Putamen (tissue), 1 donor: ENCODE data around the gene MCRIP1.

Experiments
- DNase-seq: peaks from one replicate; pipeline ENCODE4 v3.0.0-alpha.2; 2016; ENCODE audit warnings: low spot score

MCRIP1 gene, protein sequence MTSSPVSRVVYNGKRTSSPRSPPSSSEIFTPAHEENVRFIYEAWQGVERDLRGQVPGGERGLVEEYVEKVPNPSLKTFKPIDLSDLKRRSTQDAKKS

DNA sequence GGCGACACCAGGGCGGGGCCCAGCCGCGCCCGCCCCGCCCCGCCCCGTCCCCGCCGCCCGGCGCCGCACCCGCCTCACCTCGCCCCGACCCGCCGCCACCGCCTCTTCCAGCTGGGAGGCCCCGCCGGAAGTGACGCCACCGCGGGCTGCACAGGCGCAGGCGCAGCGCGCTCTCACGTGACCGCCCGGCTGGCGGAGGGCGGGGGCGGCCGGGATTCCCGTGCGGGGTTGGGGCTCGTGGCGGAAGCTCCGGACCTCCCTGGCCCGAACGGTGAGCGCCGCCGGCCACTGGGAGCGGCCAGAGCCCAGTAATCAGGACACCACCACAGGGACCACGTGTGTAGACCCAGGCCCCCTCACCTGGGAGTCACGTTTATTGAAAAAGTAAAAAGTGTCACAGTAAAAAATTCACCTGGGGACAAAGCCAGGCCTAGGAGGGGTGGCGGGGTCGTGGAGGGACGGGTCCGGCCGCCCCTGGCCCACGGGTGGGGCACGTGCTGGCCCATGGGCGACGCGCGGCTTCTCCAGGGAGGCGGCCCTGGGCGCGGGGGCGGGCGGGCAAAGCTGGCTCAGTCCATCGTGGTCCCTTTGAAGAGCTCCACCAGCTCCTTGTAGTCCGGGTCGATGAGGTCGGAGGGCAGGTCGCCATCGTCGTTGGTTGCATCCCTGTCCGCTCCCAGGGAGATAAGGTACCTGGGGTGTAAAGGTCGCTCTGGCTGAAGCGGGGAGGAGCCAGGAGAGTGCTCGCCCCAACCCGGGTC, at the start of gene MCRIP1:
Gene MCRIP1, minus strand, starts transcription at position 132 of the 761 bp plus-strand sequence. CDS start 8,785 bp downstream, outside the sequence.
- DNase-seq, result peak; percentile 88

DNA sequence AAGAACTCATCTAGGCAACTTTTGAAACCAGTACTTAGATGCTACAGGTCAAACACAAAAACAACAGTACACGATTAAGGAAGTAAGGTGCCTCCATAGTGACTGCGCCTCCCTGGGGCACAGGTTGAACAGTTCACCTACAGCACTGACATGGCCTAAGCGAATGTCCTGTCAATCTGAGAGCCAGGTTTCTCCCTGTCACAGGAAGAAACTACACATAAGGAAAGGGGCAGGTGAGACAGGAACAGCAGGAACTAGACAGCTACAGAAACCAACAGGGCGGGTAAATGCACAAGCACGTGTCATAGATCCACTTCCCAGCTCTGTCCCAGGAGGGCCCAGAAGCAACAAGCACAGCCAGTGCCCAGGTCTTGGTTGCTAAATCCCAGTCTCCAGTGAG, 46.0 kb upstream of the MCRIP1 start:
- no peak for DNase-seq

DNA sequence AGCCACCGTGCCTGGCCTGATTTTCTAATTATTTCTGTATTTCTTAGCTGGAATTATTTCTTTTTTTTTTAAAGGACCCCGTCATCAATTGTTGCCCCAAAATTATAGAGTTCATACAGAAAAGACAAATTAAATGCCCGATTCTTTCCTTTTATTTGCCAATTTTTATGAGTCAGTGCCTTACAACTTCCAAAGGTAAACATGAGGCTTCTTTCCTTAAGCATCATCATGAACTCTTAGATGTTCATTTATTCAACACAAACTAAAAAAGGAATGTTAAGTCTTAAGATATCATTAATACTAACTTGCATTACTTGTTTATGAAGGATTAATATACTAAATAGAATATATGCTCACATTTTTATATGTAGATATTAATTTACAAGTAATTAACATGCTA, 45.2 kb upstream of the MCRIP1 start:
- DNase-seq, result no peak

DNA sequence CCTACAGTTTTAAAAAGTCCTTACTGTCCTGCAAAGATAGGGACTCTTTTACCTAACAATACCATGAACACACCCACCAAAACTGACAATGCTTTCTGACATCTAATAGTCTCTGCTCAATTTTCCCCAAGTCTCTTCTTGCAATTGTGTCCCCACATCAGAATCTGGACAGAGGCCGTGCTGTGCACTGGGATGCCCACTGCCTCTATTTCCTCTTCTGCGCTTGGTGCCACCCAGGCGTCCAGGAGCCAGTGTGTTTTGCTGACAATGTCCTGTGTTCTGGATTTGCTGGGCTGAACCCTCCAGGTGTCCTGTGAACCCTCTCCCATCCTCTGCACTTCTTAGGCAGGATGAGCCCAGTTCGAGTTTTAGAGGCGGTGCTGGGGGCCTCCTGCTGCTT, 44.5 kb upstream of the MCRIP1 start:
- no peak for DNase-seq

DNA sequence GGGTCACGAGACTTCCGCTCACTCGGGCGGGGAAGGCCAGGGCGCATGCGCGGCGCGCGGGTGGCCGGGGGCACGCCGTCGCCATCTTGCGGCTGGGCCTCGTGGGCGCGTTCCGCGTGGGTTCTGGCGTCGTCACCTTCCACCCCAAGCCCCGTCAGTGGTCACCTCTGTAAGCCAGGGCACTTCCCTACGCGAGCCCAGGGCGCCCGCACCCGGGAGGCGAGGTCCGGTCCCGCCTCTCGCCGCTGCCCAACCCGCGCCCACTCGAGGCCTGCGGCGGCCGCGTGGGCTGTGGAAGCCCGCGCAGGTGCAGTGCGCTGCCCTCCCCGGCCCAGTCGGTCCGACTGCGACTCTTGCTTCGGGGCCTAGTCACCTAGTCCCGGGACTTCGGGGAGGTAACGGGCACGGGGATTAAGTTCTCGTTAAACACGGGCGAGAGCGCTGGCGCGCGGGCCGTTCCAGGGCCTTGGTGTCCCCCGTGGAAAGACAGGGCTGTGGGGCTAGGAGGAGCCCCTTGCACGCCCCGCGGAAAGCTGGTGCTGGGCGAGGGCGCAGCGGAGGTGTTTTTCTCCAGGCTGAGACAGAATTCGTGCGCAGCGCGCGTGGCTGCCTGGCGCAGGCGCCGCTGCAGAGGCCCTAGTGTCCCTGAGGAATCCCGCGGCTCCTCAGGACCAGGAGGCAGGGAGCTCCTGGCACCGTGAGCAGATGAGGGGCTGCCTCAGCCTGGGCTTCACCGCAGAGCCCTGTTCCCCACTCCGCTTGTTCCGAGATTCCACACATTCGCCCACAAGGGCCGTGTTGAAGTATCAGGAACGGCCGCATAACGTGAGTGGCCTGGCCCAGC, 38.5 kb upstream of the MCRIP1 start:
- peak; percentile 88 for DNase-seq

DNA sequence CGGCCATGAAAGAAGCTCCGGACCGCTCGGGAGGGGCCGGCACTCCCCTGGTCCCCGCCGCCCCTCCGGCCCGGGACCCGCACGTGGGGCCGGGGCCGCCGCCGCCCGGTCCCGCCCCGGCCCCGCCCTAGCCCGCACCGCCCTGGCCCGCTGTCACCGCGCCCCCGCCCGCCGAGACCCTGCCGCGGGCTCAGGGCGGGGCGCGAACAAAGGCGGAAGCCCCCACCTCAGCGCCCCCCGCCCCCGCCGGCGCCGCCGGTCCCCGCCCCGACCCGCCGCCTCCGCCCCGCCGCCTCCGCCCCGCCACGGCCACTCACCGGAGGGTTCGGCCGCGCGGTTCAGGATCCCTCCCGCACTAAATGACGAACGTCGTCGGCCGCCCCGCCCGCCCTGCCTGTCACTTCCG, 37.9 kb upstream of the MCRIP1 start, which contains the start of gene ARHGDIA:
Gene ARHGDIA, minus strand, starts transcription at position 357 of the 406 bp plus-strand sequence. CDS start 1,407 bp downstream, outside the sequence.
- DNase-seq, result no peak

DNA sequence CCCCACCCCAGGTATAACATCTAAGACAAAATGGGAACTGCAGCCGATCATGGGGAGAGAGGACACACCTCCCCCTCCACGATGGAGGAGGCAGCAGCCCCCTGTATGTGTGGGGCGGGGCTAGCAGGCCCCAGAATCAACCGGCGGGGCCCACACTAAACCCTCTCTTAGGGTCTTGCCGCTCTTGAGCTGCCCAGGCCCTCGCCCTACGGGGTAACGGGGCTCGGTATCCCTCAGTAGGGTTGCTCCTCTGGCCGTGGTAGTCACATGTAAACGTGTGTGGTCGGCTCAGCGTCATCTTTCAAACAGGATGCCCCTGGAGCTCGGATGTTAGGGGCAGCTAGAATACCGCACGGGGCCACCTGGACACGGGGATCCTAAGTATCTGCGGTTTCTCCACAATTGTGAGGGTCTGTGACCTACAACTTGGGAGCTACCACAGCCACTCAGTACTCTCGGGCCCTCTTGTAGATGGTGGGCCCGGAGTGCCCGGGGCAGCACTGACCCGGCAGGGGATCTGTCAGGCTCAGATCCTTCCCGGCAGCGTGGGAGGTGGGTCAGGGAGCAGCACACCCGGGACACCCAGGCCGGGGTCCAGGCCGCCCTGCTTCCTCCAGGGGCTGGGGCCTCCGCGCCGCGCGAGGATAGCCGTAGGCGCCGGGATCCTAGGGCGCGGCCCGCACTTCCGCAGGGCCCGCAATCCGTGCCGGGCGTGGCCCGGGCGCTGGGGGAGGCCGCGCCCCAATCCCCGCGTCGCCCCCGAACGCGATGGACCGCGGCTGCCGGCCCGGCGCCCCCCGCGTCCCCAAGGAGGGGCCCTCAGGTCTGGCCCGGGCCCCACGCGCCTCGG, 37.3 kb upstream of the MCRIP1 start:
- DNase-seq, result no peak

DNA sequence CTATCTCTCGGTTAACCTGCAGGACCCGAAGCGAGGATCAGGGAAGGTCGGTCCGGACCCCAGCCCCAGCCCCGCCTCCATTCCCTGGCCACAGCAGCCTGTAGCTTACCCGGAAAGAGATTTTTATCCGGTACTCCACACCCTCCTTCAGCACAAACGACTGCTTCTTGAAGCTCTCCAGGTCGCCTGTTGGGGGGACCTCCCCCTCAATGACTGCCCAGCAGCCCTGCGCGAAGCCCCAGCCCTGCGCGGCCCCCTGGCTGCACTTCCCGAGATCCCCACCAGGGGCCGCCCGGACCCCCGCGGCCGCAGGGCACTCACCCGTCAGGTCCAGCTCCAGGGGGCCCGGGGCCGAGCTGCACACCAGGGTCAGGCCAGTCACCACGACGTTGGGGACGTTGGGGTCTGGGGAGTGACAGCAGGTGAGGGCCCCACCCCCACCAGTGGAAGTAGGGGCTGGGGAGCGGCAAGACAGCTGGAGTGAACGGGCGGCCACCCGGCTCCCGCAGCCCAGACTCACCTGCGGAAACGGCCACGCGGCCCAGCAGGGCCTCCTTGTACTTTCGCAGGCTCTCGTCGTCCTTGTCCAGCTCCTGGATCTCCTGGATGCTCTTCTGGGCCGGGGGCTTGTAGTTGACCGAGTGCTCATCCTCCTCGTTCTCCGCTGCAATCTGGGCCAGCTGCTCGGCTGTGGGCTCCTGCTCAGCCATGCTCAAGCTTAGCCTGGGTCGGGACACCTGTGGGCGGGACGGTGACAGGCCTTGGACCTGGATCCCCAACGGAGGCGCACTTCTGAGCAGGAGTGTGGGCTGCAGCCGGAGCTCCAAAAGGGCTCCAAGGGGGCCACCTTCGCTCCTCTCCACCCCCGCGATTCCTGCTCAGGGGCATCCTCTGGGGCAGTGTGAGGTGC, 36.4 kb upstream of the MCRIP1 start:
- no peak for DNase-seq

DNA sequence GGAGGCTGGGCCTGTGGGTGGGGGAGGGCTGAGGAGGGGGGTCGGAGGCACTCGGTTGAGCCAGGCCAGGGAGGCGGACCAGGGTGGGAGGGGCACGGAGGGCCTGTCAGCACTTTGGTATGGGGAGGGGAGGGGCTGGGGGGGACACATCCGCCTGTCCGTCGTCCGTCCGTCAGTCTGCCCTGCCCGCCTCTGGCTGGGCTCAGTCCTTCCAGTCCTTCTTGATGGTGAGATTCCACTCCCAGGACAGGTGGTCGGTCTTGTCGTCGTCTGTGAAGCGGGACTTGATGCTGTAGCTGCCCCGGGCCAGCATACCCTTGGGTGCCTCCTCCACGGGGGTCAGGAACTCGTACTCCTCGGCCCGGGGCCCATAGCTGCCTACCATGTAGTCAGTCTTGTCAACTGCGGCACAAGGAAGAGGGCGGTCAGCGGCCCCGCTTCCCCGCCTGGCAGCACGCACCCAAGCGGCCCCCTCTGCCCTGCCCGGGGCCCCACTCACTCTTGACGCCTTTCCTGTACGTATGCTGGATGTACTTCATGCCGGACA, 35.7 kb upstream of the MCRIP1 start:
- DNase-seq, result no peak

DNA sequence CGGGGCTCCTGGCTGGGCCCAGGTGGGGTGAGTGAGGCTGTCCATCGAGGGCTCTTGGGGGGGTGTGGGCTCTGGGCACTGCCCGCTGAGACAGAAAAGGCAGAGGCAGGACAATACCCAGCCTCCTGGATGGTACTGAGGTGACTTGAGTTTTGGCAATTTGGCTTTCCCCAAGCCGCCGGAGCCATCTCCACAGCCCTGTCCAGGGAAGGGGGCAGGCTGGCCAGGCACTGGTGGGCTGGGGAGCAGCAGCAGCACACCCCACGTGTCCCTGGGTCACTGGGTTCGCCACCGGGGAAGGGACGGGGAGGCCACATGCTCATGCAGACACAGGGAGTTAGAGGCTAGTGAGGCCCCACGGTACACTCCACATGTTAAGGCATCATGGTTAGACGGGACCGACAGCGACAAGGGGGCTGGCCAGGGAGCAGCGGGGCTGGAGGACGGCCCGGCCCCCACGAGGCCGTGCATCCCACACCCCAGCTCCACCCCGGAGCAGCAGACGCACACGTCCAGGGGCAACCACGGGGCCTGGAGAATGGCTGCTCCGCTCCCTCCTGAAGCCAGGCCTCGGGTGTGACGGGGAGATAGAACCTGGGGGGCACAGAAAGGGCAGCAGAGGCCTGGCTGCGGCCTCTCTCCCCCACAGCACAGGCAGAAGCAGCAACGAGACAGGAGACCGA, 35.0 kb upstream of the MCRIP1 start:
- no peak for DNase-seq

DNA sequence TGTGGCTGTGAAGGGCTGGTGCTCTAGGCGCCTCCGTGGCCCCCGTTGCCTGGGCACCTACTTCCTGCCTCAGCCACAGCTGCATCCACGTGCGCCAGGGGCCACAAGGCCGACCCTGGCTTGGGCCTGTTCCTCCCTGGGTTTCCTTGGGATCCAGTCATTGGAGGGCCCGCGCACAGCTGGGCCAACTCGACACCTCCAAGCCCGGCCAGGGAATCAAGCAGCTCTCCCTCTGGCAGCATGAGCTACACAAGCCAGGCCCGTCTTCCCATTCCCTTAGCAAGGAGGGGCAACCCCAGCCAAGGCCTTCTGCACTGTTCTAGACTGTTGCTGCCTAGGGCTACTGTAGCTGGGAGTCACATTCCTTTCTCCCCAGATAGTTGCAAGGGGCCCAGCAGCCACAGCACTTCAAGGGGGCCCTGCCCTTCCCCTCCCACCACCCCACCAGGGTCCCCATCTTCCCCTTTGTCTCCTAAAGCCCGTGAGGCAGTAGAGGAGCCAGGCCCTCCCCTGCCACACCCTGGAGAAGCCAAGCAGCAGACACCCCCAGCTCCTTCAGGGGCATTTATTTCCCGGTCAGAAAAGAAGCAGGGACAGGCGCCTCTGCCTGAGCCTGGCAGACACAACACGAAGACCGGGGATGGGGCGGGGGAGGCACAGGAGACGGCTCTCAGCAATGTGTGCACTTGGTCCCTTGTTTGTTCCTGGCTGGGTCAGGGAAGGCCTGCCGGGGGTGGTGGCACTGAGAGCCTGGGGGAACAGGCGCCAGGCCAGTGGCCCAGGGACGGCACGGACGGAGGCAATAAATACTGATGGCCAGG, 34.3 kb upstream of the MCRIP1 start:
- DNase-seq, result no peak

DNA sequence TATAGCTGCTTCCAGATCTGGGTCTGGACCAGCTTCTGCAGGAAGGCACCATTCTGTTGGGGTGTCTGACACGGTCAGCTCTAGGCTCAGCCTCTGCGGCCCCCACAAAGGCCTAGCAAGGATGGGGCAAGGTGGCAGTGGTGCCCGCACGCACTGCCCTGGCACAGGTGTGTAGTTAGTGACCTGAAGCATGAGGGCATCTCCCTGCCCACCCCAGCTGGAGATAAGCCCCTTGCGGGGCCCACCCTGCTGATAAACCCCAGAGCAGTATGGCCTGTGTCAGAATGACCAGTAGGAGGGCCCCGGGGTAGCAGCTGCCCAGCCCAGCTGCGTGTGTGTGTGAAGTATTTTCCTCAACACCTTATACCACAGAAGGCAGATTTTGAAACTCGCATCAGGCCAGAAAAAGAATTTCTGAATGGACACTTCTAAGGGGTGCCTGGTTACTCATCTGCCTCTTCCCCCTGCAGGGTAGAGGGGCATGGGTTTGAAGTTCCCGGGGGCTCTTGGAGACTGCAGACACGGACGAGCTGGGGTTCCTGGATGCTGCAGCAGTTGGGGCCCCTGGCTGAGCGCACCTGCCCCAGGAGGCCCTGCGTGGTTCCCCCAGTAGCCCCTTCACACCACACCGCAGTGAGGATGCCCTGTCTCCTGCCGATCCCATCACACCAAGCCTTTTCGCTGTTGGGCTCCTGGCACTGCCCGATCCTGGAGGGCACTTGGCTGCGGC, 33.5 kb upstream of the MCRIP1 start:
- no peak for DNase-seq

DNA sequence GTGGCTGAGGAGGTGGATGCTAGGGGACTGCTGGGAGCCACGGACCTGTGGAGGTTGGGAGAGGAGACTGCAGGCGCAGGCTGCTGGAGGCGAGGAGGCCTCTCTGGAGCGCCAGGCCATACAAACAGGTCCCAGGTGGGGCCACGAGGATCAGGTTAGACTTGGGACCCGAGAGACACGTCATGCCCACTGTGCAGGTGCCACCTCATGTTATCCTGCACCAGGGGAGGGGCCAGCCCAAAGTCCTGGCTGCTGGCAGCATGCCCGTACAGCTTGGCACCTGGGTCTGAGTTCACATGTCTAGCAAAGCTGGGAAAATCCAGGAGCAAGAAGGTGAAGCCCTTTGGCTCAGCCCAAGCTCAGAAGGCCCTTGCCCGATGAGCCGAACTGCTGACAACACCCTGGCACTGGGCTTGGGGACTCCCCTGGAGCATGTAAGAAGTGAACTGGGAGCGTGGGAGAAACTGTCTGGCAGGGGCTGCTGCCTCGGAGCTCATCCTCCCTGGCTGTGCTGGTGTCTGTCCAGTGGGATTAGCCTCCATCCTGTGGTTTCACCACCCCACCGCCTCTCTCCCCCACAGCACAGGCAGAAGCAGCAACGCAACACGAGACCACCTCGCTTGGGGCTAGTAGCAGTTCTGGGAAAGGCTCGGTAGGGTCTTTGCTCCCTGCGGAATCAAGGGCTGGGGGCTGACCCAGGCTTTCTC, 32.8 kb upstream of the MCRIP1 start:
- no peak for DNase-seq

DNA sequence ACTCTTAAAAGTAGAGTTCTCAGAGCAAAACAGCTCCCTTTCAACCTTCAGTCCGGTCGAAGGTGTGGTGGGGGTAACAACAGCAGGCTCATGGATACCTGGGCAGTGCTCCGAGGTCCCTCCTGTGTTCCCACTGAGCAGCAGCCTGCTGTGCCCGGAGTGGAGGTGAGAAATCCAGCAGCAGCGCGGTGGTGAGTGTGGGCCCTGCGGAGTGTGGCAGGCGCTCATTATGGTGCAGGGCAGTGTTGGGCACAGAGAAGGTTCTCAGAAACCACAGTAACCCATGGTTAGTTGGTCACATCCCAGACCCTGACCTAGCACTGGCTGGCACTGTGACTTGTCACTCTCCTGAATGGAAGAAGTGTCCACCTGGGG, 32.3 kb upstream of the MCRIP1 start:
- no peak for DNase-seq

DNA sequence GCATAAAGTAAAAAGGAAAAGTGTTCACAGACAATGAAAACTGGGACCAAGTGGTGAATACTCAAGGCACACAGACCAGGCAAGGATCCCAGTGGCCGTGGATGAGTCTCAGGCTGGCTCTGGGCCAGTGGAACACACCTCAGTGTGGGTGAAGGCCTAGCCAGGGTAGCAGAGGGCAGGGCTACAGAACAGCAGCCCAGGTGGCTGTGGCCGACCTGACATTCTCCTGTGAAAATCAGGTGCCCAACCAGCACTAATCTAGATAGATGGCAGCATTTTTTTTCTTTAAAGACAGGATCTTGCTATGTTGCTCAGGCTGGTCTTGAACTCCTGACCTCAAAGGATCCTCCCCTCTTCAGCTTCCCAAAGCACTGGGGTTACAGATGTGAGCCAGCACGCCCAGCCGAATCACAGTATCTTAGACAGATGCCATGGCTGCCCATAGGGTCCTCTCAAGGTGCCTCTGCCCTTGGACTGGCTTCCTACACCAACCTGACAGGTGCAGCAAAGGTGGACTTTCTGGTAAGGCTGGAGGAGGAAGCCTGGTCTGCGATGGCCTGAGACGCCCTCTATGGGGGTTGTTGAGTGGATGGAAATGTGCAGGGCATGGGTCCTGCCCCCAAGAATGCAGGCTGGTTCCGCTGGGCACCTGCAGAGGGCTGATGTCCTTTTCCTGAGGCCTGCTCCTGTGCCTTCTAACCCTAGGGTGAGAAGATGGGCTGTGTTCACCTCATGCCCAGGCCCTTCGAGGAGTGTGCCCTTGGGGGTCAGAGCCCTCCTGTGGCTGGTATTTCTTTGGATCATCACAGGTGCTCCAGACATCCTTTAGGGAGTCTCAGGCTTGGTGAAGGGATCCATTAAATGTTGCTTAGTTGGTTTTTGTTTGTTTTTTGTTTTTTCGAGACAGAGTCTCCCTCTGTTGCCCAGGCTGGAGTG, 31.0 kb upstream of the MCRIP1 start:
- DNase-seq, result no peak

DNA sequence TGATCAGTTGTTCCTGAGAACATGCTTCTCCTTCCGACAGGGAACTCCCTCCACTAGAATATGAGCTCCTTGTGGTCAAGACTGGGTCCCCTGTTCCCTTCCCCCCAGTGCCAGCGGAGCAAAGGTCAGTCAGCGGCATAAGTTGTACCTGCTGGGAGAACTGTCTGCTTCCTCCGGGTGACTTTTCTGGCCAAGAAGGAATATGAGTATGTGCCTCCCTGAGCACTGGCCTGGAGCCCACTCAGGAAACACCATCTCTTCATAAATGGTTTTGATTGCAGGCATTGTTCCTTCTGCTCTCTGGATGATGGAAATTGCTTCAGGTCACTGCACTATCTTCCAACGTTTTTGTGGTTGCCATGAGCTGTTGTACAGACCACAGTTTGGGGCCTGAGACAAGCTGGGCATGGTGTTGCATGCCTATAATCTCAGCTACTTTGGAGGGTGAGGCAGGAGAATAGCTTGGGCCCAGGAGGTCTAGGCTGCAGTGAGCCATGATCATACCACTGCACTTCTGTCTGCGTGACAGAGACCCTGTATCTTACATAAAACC, 30.1 kb upstream of the MCRIP1 start:
- no peak for DNase-seq
